WTC11 (cell line): Measurements from ENCODE around the gene ASB2. TPM values are rescaled to one million over a fixed set of nuclear protein-coding genes. Genes with fewer than 3 reads are reported as not detected.

Experiments used
- ATAC-seq: fragments of 200-7000 bp; cut with Tn5 transposase; 2 replicates; pipeline ENCODE4 v1.10.0; 2021; ENCODE audit warnings: mild to moderate bottlenecking, moderate library complexity
- CTCF ChIA-PET: fragments of 300-600 bp; sonication (Branson Sonifier 250); formaldehyde crosslinking; loops from one replicate; lab custom pipeline; 2021; ENCODE audit warnings: antibody characterized with exemption; lab: Charles Lee
- POLR2A ChIA-PET: fragments of 350-600 bp; sonication (Branson Sonifier 250); formaldehyde crosslinking; loops from one replicate; lab custom pipeline; 2021; ENCODE audit warnings: antibody characterized with exemption; lab: Charles Lee
- DNase-seq: peaks from one replicate; pipeline ENCODE4 v3.0.0; 2021; ENCODE audit warnings: low spot score
- H3K27ac Mint-ChIP-seq: 2 replicates; pipeline ENCODE4 v1.8.0; 2021; ENCODE audit warnings: mixed read lengths
- H3K27me3 Mint-ChIP-seq: 2 replicates; pipeline ENCODE4 v1.8.0; 2021; ENCODE audit warnings: low read depth, mild to moderate bottlenecking, moderate library complexity, mixed read lengths
- H3K36me3 Mint-ChIP-seq: 2 replicates; pipeline ENCODE4 v1.8.0; 2021; ENCODE audit warnings: mixed read lengths
- H3K4me1 Mint-ChIP-seq: 2 replicates; pipeline ENCODE4 v1.8.0; 2022; ENCODE audit warnings: mixed read lengths
- H3K4me3 Mint-ChIP-seq: 2 replicates; pipeline ENCODE4 v1.8.0; 2021; ENCODE audit warnings: mild to moderate bottlenecking, moderate library complexity, mixed read lengths
- H3K9me3 Mint-ChIP-seq: 2 replicates; pipeline ENCODE4 v1.8.0; 2021; ENCODE audit warnings: mixed read lengths
- AR ChIP-seq: fragments of 250-450 bp; sonication (Bioruptor Pico); IDR thresholded peaks from 2 replicates; pipeline ENCODE4 v1.9.0; 2021; ENCODE audit warnings: mild to moderate bottlenecking
- ATF2 ChIP-seq: sonication (generic); formaldehyde crosslinking; IDR thresholded peaks from 2 replicates; pipeline ENCODE4 v1.8.1; 2022; ENCODE audit warnings: low read depth, missing genetic modification reagents, borderline replicate concordance
- E2F4 ChIP-seq: sonication (generic); formaldehyde crosslinking; IDR thresholded peaks from 2 replicates; pipeline ENCODE4 v1.8.1; 2022; ENCODE audit warnings: low read depth, mild to moderate bottlenecking, moderate library complexity, missing genetic modification reagents, borderline replicate concordance
- ERG ChIP-seq: fragments of 250-450 bp; sonication (Bioruptor Pico); IDR thresholded peaks from 2 replicates; pipeline ENCODE4 v1.8.0; 2021; ENCODE audit warnings: mild to moderate bottlenecking
- FOXJ3 ChIP-seq: sonication (generic); formaldehyde crosslinking; IDR thresholded peaks from 2 replicates; pipeline ENCODE4 v1.9.0; 2021; ENCODE audit warnings: missing genetic modification reagents, mild to moderate bottlenecking, borderline replicate concordance
- FOXP1 ChIP-seq: sonication (generic); formaldehyde crosslinking; IDR thresholded peaks from 2 replicates; pipeline ENCODE4 v1.8.0; 2022; ENCODE audit warnings: missing genetic modification reagents, mild to moderate bottlenecking, moderate library complexity, borderline replicate concordance
- MLX ChIP-seq: sonication (generic); formaldehyde crosslinking; IDR thresholded peaks from 2 replicates; pipeline ENCODE4 v1.8.1; 2023; ENCODE audit warnings: mild to moderate bottlenecking, missing genetic modification reagents, moderate library complexity
- NFYB ChIP-seq: sonication (generic); formaldehyde crosslinking; conservative IDR thresholded peaks from 2 replicates; pipeline ENCODE4 v1.8.0; 2022; ENCODE audit warnings: low read depth, missing genetic modification reagents
- NR3C1 ChIP-seq: sonication (generic); formaldehyde crosslinking; conservative IDR thresholded peaks from 2 replicates; pipeline ENCODE4 v1.8.1; 2023; ENCODE audit warnings: low read depth, mild to moderate bottlenecking, missing genetic modification reagents
- PRRX2 ChIP-seq: fragments of 250-450 bp; sonication (Bioruptor Pico); IDR thresholded peaks from 2 replicates; pipeline ENCODE4 v1.8.0; 2021; ENCODE audit warnings: mild to moderate bottlenecking
- RELA ChIP-seq: sonication (generic); formaldehyde crosslinking; IDR thresholded peaks from 2 replicates; pipeline ENCODE4 v1.8.1; 2022; ENCODE audit warnings: missing genetic modification reagents, mild to moderate bottlenecking, borderline replicate concordance
- TCF7 ChIP-seq: sonication (generic); formaldehyde crosslinking; IDR thresholded peaks from 2 replicates; pipeline ENCODE4 v1.8.0; 2022; ENCODE audit warnings: mild to moderate bottlenecking, low read depth, missing genetic modification reagents, moderate library complexity
- TP53 ChIP-seq: sonication (generic); formaldehyde crosslinking; IDR thresholded peaks from 2 replicates; pipeline ENCODE4 v1.8.1; 2023; ENCODE audit warnings: mild to moderate bottlenecking, missing genetic modification reagents
- total RNA-seq: library from RNA; stranded (reverse); gene quantifications from 3 replicates; pipeline ENCODE4 v1.2.3, GENCODE V29; 2021

ASB2 gene
- total RNA-seq, 1 experiment from 2014 or later: 0.37 TPM

- H3K27me3 Mint-ChIP-seq: no peaks in the 10 kb centered on the region
Measured at GRCh38 chr14:93926245-93926872, 50.0 kb downstream of the ASB2 start.

More at GRCh38 chr14:93926245-93926872, 50.0 kb downstream of the ASB2 start:
- TF ChIP-seq E2F4 (CRISPR knock-in tag) (no peak), FOXJ3 (CRISPR knock-in tag) (no peak), TCF7 (no peak), PRRX2 (CRISPR knock-in tag) (no peak), MLX (CRISPR knock-in tag) (no peak), NR3C1 (CRISPR knock-in tag) (no peak), RELA (no peak), ERG (CRISPR knock-in tag) (no peak), NFYB (CRISPR knock-in tag) (no peak), FOXP1 (CRISPR knock-in tag) (no peak), TP53 (CRISPR knock-in tag) (no peak), ATF2 (CRISPR knock-in tag) (no peak), AR (no peak)
- no peaks in the 10 kb centered on the region for H3K36me3 Mint-ChIP-seq
- DNase-seq (no peak), ATAC-seq (no peak)
- no peak overlapping the region for H3K4me3 Mint-ChIP-seq
- H3K27ac Mint-ChIP-seq: no peak overlapping the region
- peaks cover 6% of the 10 kb centered on the region; the same call in 1 of the 2 replicates for H3K4me1 Mint-ChIP-seq
- no peaks in the 10 kb centered on the region for H3K9me3 Mint-ChIP-seq
- CTCF ChIA-PET: interaction anchor here (2.3 to 3.9 kb wide), 3 partner anchors 10 to 13 kb away, joined by 12 to 37 read pairs (median 28); no protein-coding TSS in a partner anchor
- POLR2A ChIA-PET: no interaction called here
